Measurements from ENCODE around the gene TCEAL1.

Gene TCEAL1

DNA sequence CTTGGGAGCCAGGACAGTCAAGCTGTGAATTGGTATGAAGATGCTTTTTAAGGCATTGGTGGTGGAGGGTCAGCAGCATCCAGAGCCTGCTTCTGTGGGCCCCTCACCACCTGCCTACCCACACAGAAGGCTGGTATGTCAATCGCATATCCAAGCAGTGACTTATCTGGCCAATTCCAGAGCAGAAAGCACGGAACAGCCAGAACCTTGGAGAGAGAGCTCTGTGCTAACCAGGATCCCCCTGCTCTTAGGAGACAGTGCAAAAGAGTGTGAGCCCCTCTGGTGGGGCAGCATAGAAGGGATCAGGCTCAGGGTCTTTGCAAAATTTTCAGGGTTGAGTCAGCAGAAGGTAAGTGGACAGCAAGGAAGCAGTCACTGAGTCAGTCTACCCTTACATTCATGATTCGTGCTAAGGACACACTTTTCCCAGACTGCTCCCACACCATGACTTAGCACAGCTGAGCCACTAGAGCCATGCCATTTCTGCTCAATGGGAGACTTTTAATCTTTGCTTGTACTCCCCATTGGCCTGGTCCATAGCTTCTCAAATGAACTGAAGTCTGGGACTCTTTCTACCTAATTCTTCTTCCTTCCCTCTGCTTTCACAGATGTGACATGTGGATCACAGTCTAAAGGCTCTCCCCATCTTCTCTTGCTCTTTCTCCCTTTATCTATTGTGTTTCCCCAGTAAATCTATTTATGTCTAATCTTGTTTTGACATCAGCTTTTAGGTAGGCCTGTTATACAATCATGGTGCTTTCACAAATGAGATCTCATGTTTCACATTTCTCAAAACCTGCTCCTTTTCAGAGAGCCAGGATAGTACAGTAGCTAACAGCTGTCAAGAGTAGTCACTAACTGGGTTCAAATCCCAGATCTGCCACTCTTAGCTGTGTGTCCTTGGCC is 37.7 kb downstream of the TCEAL1 start:
- TF ChIP-seq, protein P1, sequence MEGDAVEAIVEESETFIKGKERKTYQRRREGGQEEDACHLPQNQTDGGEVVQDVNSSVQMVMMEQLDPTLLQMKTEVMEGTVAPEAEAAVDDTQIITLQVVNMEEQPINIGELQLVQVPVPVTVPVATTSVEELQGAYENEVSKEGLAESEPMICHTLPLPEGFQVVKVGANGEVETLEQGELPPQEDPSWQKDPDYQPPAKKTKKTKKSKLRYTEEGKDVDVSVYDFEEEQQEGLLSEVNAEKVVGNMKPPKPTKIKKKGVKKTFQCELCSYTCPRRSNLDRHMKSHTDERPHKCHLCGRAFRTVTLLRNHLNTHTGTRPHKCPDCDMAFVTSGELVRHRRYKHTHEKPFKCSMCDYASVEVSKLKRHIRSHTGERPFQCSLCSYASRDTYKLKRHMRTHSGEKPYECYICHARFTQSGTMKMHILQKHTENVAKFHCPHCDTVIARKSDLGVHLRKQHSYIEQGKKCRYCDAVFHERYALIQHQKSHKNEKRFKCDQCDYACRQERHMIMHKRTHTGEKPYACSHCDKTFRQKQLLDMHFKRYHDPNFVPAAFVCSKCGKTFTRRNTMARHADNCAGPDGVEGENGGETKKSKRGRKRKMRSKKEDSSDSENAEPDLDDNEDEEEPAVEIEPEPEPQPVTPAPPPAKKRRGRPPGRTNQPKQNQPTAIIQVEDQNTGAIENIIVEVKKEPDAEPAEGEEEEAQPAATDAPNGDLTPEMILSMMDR (IDR thresholded peaks at IDR 0.05; ENCODE audit: insufficient read depth, low read depth, low read length, missing control alignments), result no peak
- H3K4me3 ChIP-seq (ENCODE audit: low read depth, low read length), result no peak overlapping the region
- DNase-seq (ENCODE audit: low read depth), result no peak

DNA sequence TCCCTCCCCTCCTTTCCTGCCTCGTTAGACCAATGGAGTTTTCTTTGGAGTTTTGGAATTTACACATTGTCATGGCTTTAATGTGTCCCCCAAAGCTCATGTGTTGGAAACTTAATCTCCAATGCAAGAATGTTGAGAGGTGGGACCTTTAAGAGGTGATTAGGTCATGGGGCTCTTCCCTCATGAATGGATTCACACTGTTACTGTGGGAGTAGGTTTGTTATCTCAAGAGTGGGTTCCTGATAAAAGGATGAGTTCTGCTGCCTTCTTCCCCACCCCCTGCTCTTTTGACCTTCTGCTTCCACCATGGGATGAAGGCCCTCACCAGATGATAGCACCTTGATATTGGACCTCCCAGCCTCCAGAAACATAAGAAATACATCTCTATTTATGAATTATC is 41.0 kb downstream of the TCEAL1 start:
- no peak overlapping the region for H3K4me3 ChIP-seq (ENCODE audit: low read depth, low read length)
- no peak for DNase-seq (ENCODE audit: low read depth)
- TF ChIP-seq, protein P1 (IDR thresholded peaks at IDR 0.05; ENCODE audit: insufficient read depth, low read depth, low read length, missing control alignments), result no peak

GRCh38 chrX:103674531-103675454 is 46.0 kb downstream of the TCEAL1 start:
- DNase-seq (ENCODE audit: low read depth), result no peak
- no peak overlapping the region for H3K4me3 ChIP-seq (ENCODE audit: low read depth, low read length)
- TF ChIP-seq, protein P1 (IDR thresholded peaks at IDR 0.05; ENCODE audit: insufficient read depth, low read depth, low read length, missing control alignments), result no peak

GRCh38 chrX:103678199-103678993 is 49.6 kb downstream of the TCEAL1 start:
- H3K4me3 ChIP-seq (ENCODE audit: low read depth, low read length), result no peak overlapping the region
- no peak for DNase-seq (ENCODE audit: low read depth)
- TF ChIP-seq, protein P1 (IDR thresholded peaks at IDR 0.05; ENCODE audit: insufficient read depth, low read depth, low read length, missing control alignments), result no peak
